CD4-positive, alpha-beta T cell treated with Interferon gamma for 1 hour (primary cell): Measurements from ENCODE around the gene SHOC2.
"Not testable (repeated sequence)": the region's sequence is repeated elsewhere in the genome, so short reads cannot be mapped to it uniquely, and the experiment has no call there.

Experiments used
- DNase-seq: peaks from one replicate; pipeline ENCODE4 v3.0.0-alpha.2; 2020

SHOC2 gene

DNA sequence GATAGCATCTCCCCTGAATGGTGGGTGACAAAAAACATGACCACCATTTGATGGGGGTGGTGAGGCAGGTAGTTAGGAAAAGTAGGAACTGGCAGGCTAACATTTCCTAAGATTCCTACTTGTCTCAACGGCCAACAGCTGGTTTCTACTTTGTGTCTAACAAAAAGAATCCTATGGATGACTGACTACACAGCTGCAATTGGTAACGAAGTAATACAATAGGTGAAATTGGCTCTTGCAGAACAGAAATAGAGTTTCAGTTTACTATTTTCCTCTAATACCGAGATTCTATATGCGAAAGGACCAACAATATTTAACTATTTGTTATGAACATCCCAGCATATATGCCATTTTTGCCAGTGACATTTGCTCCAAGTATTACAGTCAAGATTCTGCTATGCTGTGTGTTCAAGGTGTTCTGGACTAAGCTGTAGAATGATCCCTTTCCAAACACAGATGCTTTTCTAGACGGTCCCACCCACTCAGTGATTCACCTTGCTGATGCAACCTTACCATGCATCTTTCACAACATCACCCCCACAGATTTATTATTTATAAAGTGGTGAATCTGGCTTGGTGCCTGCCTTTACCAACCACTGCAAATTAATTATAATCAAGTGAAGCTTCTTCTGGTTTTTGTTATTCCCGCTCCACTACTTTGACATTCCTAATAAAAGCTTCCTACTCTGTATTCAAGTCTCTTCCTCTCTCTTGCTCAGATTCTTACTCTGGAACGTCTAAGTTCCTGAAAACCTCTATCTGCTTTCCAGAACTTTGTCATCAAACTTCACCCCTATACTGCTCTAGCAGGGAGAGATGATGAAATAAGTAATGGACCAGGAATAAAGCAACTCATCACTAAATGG, 17.2 kb upstream of the SHOC2 start:
- no peak for DNase-seq

DNA sequence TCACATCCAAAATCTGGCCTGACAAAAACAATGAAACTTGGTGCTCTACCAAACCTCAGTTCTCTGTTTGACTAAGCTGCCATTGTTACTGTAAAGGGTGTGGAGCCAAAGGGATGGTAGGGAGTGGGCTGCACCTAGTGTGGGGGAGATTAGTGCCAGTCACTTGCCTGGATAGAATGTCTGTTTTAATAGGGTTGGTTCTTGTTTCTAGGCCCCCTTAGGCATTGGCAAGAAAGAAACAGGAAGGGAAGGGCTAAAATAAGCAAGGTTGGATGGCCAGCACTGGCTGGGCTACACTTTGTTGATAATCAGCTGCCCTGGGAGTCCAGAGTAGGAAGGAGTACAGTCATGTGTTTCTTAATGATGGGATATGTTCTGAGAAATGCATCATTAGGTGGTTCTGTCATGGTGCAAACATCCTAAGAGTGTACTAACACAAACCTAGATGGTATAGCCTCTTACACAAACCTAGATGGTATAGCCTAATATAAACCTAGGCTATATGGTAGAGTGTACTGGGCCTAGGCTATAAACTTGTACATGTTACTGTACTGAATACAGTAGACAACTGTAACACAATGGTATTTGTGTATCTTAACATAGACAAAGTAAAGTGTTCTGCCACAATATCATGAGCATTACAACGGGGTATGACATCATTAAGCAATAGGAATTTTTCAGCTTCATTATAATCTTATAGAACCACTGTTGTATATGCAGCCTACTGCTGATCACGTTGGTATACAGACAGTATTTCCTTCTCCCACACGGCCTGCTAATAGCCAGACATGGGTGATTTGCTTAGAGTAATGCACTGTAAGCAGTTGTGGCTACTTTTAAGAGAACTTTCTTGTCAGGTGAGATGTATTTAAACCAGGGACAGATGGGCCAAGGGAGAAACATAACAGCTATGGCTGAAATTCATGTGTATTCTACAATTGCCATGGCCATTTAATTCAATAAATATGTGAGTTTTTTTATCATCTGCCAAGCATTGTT, 15.8 kb upstream of the SHOC2 start:
- no peak for DNase-seq

DNA sequence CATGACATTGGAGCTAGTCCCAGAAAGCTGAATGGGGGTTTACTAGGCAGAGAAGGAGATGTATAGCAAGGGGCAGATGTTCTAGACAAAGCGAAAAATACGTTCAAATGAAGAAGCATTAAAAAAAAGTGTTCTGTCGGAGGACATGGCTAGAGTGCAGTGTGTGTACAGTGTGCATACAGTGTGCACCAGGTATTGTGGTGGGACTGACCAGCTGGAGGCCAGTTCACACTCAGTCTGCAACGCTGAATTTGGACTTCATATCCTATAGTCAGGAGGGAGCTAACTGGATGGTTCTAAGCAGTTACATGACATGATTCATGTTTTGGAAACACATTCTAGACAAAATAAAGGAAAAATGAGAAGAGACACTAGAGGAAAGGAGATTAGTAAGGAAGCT, 9.3 kb upstream of the SHOC2 start:
- no peak for DNase-seq

DNA sequence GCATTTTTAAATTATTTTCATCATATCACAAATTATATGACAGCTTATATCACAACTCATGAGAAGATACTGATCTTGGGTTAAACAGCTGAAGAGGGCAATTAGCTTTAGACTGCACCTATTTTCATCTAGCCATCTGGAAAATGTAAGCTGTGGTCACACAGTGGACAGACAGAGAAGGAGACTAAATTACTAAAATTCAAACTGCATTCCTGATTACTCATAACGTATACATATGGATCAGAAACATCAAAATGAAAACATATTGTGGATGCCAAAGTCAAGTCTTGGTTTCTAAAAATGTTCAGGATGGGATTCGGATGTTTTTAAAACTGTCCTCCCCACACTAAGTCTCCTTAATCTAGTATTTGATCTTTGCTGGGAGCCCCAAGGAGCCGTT, 7.0 kb upstream of the SHOC2 start:
- DNase-seq = no peak

DNA sequence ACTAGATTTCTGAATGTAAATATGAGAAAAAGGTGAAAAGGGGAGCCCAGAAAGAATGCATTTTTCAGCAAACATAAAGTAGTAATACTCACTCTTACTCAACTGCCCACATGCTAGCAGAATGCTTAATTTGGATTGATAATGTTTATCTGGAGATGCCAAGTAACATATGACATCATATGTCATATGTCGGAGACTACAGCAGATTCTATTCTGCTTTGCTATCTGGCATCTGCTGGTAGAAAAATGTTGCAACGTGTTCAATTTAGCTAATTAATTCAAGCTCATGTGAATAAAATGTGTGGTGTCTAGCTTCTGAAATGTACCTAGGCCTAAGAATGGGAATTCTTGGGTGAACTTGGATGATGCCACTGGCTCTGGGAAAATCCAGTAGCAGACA, 5.0 kb upstream of the SHOC2 start:
- no peak for DNase-seq

DNA sequence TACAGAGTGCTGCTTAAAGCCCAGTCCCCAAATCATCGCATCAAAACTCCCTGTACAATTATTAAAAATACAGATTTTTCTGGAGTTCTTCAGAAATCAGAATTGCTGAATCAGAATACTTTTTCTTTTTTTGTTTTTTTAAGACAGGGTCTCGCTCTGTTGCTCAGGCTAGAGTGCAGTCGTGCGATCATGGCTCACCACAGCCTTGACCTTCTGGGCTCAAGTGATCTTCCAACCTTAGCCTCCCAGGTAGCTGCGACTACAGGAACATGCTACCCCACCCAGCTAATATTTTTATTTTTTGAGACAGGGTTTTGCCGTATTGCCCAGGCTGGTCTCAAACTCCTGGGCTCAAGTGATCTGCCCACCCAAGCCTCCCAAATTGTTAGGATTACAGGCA, 4.4 kb upstream of the SHOC2 start:
- DNase-seq = no peak

DNA sequence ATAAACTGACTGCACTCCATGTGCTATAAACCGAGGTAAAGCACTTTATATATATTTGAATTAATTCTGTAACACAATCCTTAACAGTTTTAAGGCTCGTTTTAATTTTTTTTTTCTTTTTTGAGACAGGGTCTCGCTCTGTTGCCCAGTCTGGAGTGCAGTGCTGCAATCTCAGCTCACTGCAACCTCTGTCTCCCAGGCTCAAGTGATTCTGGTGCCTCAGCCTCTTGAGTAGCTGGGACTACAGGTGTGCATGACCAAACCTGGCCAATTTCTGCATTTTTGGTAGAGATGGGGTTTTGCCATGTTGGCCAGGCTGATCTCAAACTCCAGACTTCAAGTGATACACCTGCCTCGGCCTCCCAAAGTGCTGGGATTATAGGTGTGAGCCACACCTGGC, 3.8 kb upstream of the SHOC2 start:
- not testable (repeated sequence) for DNase-seq

DNA sequence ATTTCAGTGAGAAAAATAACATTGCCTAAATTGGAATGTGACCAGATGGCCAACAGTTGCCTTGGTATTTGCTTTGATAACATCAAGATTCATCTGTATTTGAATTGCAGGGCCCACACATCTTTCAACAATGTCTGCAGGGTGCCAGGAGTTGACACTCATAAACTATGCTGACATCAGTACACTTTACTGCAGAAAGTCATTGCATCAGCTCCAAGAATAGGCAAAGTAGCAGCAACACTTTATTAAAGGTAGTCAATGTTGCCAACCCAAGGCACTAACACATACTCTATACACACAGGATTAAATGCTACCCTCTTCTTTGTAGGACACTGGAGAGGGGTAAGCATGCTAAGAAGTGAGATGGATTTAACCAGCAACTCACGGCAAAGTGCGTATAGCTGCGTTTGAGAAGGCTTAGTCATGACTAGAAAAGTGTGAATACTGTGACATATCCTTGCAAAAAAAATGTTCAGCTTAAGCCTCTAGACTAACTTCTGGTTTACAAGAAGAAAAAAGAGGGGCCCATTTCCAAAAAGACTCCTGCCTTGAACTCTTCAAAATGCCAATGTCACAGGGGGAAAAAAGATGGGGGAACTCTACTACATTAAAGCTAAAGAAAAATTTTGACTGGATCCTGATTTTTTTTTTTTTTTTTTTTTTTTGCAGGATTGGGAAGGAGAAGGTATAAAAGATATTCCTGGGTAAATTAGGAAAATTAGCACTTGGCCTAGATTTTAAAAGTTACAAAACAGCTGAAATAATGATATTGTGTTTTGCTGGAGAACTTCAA, 2.7 kb upstream of the SHOC2 start:
- DNase-seq = no peak

DNA sequence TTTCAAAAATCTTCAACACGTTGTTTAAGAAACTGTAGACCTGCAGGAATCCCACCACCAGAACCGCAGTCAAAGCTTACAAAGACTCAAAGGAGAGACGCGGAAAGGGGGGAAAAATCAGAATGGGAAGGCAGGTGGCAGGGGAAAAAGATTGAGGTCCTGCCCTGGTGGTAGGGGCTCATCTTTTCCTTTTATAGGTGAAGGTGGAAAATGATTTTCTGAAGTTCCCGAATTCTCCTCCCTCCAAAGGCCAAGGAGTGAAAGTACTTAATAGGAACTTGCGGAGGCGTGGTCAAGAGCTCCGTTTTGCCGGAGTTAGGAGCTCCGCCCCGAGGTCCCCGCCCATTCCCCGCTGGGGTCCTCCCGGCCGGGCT, 1.1 kb upstream of the SHOC2 start:
- peak; percentile 89 for DNase-seq

DNA sequence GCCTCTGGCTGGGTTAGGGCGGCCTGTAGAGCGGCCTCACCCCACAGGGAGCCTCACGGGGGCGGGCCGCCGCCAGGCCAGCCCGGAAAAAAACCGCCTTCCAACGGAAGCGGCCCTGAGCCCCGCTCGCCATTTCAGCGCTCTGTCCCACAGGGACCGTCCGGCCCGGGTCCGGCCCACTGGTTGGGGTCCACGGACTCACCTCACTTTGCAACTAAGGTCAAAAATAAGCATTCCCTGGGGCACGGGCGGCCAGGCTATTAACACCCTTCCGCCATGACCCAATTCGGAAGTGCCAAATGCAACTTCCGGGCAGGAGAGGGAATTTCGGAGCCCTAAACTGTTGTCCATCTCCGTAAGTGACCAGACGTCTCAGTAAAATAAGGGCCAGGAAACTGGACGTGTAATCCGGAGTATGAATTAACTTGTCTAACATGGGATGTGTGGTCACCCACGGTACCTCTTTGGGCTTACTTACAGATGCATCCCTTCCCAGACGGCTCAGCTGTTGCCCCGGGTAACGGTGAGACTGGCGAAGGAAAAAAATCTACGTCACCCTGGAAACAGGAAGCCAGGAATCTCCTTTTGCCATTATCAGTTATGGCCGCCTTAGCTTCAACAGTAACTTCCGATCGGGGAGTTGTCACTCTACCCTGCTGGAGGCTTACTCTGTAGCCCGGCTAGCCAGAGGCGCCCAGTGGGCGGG, 608 bp upstream of the SHOC2 start, which contains the start of gene BBIP1:
Gene BBIP1 (minus strand): TSS at position 538 of the 706 bp plus-strand sequence. CDS start 1,023 bp downstream, outside the sequence.
- no peak for DNase-seq

DNA sequence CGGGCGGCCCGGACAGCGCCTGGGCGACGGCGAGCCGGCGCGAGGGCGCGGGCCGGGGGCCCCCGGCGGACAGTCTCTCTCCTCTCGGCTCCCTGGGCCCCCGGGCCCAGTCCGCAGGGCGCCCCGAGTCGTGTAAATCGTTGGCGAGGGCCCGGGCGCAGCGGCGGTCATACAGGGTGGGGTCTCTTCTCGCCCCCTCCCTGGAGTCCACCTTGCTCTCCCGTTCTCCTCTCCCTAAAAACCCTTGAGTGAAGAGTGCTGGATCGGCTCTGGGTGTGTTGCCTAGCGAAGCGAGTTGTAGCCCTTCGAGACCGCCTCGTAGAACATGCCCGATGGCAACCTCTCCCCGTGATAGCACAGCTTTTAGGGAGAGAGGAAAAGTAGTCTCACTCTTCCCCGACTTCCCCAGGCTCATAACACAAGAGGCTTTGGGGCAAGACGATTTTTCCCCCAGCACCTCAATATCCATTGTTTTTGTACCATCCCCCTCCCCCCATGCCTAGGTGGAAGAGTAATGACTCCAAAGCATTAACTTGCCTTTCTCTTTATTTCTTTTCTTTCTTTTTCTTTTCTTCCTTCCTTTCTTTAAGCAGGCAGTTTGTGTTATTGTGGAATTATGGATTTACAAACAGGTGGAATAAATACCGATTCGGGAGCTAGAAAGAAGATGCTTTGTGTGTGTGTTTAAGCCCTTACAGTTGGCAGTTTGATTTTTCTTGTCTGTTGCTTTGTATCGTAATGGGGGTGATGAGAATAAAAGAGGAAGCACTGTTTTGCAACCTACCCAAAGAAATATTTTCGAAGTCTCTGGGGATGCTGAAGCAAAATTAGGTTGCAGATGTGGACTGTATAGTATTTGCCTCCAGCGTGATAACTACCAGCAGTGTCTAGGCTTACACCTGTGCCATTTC, 822 bp downstream of the SHOC2 start:
- peak; percentile 5 for DNase-seq

DNA sequence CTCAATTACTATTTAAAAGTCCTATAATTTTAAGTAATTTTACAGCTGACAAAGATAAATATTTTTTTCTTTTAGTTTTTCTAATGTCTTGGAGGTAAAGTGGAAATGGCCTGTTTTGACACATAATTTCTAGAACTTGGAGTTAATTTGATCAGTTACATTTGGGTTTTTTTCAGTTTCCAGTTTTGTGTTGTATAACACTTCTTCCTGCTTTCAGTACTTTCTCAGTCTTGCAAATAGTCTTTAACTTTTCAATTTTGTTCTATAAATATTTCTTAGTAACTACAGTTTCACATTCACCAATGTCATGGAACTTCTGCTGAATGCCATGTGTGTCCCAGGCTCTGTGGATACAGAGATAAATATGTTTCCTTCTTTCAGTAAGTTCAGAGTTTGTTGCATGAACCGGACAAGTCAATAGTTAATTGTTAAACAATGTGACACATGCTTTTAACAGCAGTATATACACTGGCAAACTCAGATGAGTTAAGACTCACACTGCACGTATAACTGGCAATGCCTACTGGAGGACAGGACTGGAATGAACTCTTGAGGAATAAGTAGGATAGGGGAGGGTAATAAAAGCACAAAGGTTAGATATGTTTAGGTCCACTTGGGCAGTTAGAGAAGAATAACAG, 4.6 kb downstream of the SHOC2 start:
- no peak for DNase-seq

DNA sequence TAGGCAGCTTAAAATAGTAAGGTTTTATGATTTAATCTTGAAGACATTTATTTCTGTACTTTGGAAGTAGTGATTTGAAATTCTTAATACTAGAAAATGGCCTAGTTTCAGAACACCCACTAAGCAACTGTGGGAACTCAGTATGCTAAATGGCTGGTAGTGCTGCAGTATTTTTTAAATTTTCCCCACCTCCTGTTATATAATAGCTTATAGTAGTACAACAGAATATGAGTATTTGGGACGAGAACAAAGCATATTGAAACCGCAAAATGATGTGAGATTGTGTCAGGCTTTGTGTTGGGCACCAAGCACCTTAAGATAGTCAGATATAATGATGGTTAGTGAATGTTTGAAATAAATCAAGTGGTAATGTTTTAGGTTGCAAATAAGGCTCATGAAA, 8.1 kb downstream of the SHOC2 start:
- no peak for DNase-seq

DNA sequence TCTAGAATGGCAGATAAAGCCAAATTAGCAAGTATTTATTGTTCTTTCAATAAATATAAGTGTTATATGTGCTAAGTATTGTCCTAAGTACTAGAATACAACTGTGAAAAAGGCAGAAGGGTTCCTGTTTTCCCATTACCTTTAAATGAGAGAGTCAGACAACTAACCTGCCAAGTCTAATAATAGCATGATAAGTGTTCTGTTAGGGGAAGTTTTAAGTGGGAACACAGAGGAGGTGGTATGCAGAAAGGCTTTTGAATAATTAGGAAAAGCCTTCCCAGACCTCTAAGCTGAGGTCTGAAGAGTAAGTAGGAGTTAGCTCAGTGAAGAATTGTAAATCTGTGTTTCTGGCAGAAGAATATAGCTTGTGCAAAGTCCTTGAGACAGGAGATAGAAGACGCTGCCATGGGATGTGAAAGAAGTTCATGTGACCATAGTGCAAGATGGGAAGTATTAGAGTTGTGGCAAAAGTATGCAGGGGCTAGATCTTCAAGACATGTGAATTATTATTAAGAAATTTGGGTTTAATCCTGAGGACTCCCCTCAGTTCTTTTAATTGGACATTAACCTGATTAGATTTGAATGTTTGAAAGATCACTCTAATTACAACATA, 12.5 kb downstream of the SHOC2 start:
- no peak for DNase-seq

DNA sequence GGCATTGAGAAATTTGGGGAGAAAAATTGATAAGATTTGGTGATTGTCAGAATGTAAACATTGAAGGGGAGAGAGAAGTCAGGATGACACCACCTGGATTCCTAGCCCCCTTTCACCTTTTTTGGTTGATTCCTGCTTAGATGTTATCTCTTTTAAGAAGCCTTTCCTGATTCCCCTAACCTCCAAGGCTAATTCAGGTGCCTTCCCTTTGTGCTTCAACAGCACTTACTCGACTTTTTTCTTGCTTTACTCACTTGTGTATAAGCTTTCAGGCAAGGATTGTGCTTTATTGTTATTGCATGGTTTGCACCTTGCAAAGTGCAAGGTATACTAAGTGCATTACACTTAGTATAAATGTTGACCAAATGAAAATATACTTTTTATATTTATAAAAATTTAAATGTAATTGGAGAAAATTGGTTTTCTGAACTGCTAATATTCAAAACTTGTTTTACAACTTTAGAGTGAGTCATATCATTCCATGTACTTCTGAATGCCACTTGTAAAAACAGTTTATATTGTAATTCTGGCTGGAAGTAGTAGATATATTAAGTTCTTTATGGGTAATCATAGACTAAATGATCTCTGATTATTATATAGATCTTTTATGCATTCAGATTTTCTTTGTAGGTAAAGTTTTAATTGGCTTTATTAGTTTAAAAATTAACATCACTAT, 13.2 kb downstream of the SHOC2 start:
- DNase-seq = no peak

DNA sequence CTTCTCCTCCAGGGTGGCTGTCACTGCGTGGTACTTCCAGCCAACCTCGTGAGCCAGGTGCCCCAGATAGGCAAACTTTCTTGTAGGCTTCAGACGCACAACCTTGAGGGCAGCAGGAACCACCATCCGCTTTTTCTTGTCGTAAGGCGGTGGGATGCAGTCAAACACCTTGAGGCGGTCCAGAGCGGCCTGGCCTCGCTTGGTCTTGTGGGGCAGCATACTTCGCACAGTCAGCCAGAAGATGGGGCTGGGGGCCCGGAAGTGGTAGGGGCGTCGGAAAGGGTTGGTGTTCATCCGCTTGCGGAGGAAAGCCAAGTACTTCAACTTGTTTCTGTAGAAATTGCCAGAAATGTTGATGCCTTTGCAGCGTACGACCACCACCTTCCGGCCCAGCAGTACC, 17.4 kb downstream of the SHOC2 start:
- no peak for DNase-seq

DNA sequence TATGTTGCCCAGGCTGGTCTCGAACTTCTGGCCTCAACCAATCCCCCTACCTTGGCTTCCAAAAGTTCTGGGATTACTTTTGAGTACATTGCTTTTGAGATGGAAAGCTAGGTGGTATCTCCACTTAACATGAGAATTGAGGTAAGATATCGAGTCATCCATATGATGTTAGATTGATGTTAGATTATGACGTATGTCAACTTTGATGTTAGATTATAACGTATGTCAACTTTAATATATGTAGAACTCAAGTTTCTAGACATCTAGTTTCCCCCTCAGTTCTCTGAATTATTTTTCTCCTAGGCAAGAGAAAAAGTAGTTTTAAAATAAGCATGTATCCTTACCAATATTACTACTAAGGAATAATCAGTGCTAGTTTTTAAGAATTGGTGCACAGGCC, 20.0 kb downstream of the SHOC2 start:
- DNase-seq = no peak

DNA sequence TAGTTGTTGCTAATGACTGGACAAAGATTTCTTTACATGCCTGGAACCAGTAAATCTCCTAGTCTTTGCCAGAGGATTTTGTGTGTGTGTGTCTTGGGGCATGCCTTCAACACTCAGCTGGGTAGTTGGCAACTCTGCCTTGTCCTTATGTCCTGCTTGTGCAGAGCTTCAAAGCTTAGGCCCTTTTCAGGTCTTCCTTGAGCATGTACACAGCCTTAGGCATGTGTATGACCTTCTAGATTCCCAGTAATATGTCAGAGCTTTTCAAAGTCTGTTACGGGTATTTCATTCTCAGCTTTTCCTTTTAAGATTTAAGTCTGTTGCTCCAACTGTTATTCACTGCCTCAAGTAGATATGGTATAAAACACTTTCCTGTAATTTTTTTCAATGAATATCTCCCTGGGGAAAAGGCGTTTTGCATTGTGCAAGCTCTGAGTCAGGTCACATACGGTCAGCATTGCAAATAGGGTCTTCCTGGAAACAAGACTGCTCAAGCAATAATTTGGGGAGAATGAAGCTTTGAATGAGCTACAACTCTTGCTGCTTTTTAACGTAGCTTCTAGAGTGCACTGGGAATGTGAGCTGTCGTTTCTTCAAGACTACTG, 25.5 kb downstream of the SHOC2 start:
- DNase-seq = no peak

DNA sequence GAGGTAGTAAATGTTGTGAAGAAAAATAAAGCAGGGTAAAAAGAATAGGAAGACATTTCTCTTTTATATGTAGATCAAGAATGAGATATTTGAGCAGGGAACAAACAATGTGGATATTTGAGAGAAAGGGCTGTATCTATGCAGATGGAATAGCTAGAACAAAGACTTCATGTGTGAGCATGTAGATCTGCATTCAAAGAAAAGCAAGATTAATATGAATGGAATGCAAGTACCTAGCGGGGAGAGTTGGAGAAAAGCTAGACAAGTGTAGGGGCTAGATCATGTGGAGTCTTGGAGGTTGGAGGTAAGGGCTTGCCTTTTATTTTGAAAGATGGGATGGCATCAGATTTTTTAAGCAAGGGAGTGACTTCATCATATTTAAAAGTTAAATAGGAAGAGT, 27.1 kb downstream of the SHOC2 start:
- DNase-seq = no peak
